ENCODE results near the gene PTH1R.
A peak's percentile ranks its signal among the peaks of the same experiment; 100 is the strongest.

The PTH1R gene

GRCh38 chr3:46930166-46930944, 52.8 kb downstream of the PTH1R start:
- peaks cover 2 to 15% of the 10 kb centered on the region in 2 donors for H3K36me3 ChIP-seq (ENCODE audit: control insufficient read depth in 1 of 2, insufficient read depth in 2 of 2, low read length in 2 of 2)
- H3K4me3 ChIP-seq (ENCODE audit: low read depth in 1 of 2, low read length in 2 of 2): peak overlapping the region in 1 of 2 donors; percentile 22
- peak overlapping the region; percentile 68 for H3K27ac ChIP-seq (ENCODE audit: low read length)
- no peaks in the 10 kb centered on the region for H3K9me3 ChIP-seq (ENCODE audit: control insufficient read depth in 1 of 2, low read length in 2 of 2)
- peaks cover 62 to 78% of the 10 kb centered on the region in 2 donors for H3K4me1 ChIP-seq (ENCODE audit: control insufficient read depth in 1 of 2, insufficient read depth in 2 of 2, low read length in 2 of 2)
- no peaks in the 10 kb centered on the region for H3K27me3 ChIP-seq (ENCODE audit: low read depth, low read length)

GRCh38 chr3:46930945-46931403, 53.5 kb downstream of the PTH1R start:
- H3K36me3 ChIP-seq (ENCODE audit: control insufficient read depth in 1 of 2, insufficient read depth in 2 of 2, low read length in 2 of 2): peaks cover 0 to 9% of the 10 kb centered on the region in 2 donors
- H3K27ac ChIP-seq (ENCODE audit: low read length): peak overlapping the region; percentile 68
- H3K27me3 ChIP-seq (ENCODE audit: low read depth, low read length): no peaks in the 10 kb centered on the region
- no peaks in the 10 kb centered on the region for H3K9me3 ChIP-seq (ENCODE audit: control insufficient read depth in 1 of 2, low read length in 2 of 2)
- H3K4me1 ChIP-seq (ENCODE audit: control insufficient read depth in 1 of 2, insufficient read depth in 2 of 2, low read length in 2 of 2): peaks cover 68 to 79% of the 10 kb centered on the region in 2 donors
- H3K4me3 ChIP-seq (ENCODE audit: low read depth in 1 of 2, low read length in 2 of 2): peak overlapping the region in 1 of 2 donors; percentile 22

- H3K4me1 ChIP-seq (ENCODE audit: control insufficient read depth in 1 of 2, insufficient read depth in 2 of 2, low read length in 2 of 2): peaks cover 73 to 80% of the 10 kb centered on the region in 2 donors
- peak overlapping the region in 1 of 2 donors; percentile 22 for H3K4me3 ChIP-seq (ENCODE audit: low read depth in 1 of 2, low read length in 2 of 2)
- H3K36me3 ChIP-seq (ENCODE audit: control insufficient read depth in 1 of 2, insufficient read depth in 2 of 2, low read length in 2 of 2): peaks cover 0 to 7% of the 10 kb centered on the region in 2 donors
- H3K27ac ChIP-seq (ENCODE audit: low read length): peak overlapping the region; percentile 68
- no peaks in the 10 kb centered on the region for H3K27me3 ChIP-seq (ENCODE audit: low read depth, low read length)
- no peaks in the 10 kb centered on the region for H3K9me3 ChIP-seq (ENCODE audit: control insufficient read depth in 1 of 2, low read length in 2 of 2)
Observed at GRCh38 chr3:46931631-46932331, 54.3 kb downstream of the PTH1R start.

DNA sequence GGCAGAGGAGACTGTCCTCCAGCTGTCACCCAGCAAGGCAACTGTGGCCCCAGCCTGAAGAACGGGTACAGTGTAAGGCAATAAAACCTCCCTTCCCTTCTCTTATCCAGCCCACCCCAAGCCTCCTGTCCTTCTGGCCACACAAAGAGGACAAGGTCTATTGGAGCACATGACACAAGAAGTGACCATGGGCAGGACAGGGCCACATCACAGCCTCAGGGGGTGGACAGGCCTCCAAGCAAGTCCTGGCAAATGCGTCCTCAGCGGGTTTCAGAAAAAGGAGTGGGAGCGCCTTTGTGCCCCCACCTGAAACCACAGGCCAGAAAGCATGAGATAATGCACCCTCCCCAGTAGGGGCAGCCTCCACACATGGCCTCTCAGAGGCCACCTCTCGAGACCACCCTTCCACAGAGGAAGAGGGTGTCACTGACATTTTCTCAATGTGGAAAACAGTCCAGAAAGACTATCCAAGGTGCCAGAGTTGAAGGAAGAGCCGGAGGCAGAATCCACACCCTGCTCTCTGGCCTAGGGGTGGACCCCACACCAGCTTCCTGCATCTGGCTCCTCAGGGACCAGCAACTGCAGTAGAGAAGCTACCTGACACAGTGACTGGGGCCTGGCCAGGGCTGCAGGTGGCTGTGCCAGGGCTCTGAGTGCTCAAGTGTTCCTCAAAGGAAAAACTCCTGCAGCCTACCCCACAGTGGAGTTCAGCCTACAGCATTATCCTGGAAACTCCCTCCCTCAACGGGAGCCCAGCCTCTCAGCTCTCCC, 55.1 kb downstream of the PTH1R start:
- H3K4me1 ChIP-seq (ENCODE audit: control insufficient read depth in 1 of 2, insufficient read depth in 2 of 2, low read length in 2 of 2): peaks cover 68 to 73% of the 10 kb centered on the region in 2 donors
- H3K36me3 ChIP-seq (ENCODE audit: control insufficient read depth in 1 of 2, insufficient read depth in 2 of 2, low read length in 2 of 2): peaks cover 0 to 9% of the 10 kb centered on the region in 2 donors
- no peak overlapping the region for H3K4me3 ChIP-seq (ENCODE audit: low read depth in 1 of 2, low read length in 2 of 2)
- H3K27me3 ChIP-seq (ENCODE audit: low read depth, low read length): no peaks in the 10 kb centered on the region
- H3K27ac ChIP-seq (ENCODE audit: low read length): peak overlapping the region; percentile 68
- no peaks in the 10 kb centered on the region for H3K9me3 ChIP-seq (ENCODE audit: control insufficient read depth in 1 of 2, low read length in 2 of 2)

GRCh38 chr3:46933261-46933660, 55.7 kb downstream of the PTH1R start:
- Histone ChIP-seq H3K27ac (ENCODE audit: low read length) (peak overlapping the region; percentile 68), H3K9me3 (ENCODE audit: control insufficient read depth in 1 of 2, low read length in 2 of 2) (no peaks in the 10 kb centered on the region), H3K27me3 (ENCODE audit: low read depth, low read length) (no peaks in the 10 kb centered on the region), H3K4me3 (ENCODE audit: low read depth in 1 of 2, low read length in 2 of 2) (no peak overlapping the region), H3K36me3 (ENCODE audit: control insufficient read depth in 1 of 2, insufficient read depth in 2 of 2, low read length in 2 of 2) (peaks cover 0 to 16% of the 10 kb centered on the region in 2 donors), H3K4me1 (ENCODE audit: control insufficient read depth in 1 of 2, insufficient read depth in 2 of 2, low read length in 2 of 2) (peaks cover 65 to 74% of the 10 kb centered on the region in 2 donors)

- no peaks in the 10 kb centered on the region for H3K27me3 ChIP-seq (ENCODE audit: low read depth, low read length)
- no peak overlapping the region for H3K4me3 ChIP-seq (ENCODE audit: low read depth in 1 of 2, low read length in 2 of 2)
- peaks cover 67 to 79% of the 10 kb centered on the region in 2 donors for H3K4me1 ChIP-seq (ENCODE audit: control insufficient read depth in 1 of 2, insufficient read depth in 2 of 2, low read length in 2 of 2)
- peaks cover 0 to 16% of the 10 kb centered on the region in 2 donors for H3K36me3 ChIP-seq (ENCODE audit: control insufficient read depth in 1 of 2, insufficient read depth in 2 of 2, low read length in 2 of 2)
- peak overlapping the region; percentile 85 for H3K27ac ChIP-seq (ENCODE audit: low read length)
- H3K9me3 ChIP-seq (ENCODE audit: control insufficient read depth in 1 of 2, low read length in 2 of 2): no peaks in the 10 kb centered on the region
Observed at GRCh38 chr3:46934072-46934471, 56.6 kb downstream of the PTH1R start.

DNA sequence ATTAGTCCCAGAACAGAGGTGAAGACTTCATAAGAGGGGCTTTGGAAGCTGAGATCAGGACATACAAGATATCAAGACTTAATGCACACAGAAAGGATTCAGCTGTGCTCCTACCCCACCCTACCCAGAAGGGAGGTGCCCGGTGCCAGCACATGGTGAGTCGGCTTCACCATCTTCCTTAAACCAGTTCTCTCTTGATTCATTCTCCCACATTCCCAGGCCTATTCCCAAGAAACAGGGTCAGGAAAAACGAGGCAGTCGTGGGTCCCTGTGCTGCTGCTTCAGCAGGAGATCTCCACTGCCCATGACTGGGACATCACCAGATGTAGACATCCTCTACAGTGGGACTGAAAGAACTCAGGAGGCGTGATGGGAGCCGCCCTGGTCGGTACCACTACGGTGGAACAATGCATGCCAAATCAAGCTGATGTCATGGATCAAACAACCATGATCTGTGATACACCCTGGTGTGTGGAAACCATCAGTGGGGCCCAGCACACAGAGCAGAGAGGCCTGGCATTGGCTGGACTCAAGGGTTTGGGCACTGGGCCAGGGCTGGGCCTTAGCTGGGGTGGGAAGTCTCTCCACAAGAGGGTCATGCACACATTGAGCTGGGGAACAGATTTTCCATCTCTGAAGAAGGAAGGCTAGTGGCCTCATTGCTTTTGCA, 57.1 kb downstream of the PTH1R start:
- peaks cover 4 to 19% of the 10 kb centered on the region in 2 donors for H3K36me3 ChIP-seq (ENCODE audit: control insufficient read depth in 1 of 2, insufficient read depth in 2 of 2, low read length in 2 of 2)
- H3K27ac ChIP-seq (ENCODE audit: low read length): peak overlapping the region; percentile 85
- H3K9me3 ChIP-seq (ENCODE audit: control insufficient read depth in 1 of 2, low read length in 2 of 2): no peaks in the 10 kb centered on the region
- peaks cover 64 to 85% of the 10 kb centered on the region in 2 donors for H3K4me1 ChIP-seq (ENCODE audit: control insufficient read depth in 1 of 2, insufficient read depth in 2 of 2, low read length in 2 of 2)
- H3K27me3 ChIP-seq (ENCODE audit: low read depth, low read length): no peaks in the 10 kb centered on the region
- H3K4me3 ChIP-seq (ENCODE audit: low read depth in 1 of 2, low read length in 2 of 2): no peak overlapping the region

DNA sequence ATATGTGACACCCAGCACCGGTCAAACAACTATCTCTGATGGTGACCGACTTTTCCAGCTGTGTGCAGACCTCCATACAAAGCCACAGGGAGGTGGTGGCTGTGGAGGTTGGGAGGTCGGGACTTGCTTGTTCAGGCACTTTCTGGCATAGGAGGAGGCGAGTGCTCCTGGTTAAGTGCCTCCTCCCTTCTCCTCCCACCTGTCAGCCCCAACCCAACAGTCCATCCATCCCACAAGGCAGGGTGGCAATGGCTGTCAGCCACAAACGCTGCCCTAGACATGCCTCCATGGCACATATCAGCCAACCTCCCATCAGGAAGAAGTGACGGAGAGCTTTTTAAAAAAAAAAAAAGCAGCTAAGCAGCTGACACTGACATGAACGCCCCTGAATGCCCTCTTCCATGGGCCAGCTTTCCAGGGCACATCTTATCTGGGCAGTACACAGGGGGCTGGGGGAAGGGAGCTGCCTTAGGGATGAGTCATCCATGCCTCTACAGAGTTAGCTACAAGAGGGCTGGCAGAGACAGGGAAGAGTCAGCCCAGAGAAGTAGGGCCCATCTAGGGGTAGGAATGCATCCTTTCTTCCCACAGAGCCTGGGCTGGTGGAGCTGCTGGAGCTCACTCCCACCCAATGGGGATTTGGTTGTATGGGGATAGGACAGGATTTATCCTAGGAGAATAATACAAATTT, 57.8 kb downstream of the PTH1R start:
- peak overlapping the region; percentile 85 for H3K27ac ChIP-seq (ENCODE audit: low read length)
- H3K36me3 ChIP-seq (ENCODE audit: control insufficient read depth in 1 of 2, insufficient read depth in 2 of 2, low read length in 2 of 2): peaks cover 10 to 26% of the 10 kb centered on the region in 2 donors
- no peak overlapping the region for H3K4me3 ChIP-seq (ENCODE audit: low read depth in 1 of 2, low read length in 2 of 2)
- no peaks in the 10 kb centered on the region for H3K27me3 ChIP-seq (ENCODE audit: low read depth, low read length)
- peaks cover 61 to 81% of the 10 kb centered on the region in 2 donors for H3K4me1 ChIP-seq (ENCODE audit: control insufficient read depth in 1 of 2, insufficient read depth in 2 of 2, low read length in 2 of 2)
- H3K9me3 ChIP-seq (ENCODE audit: control insufficient read depth in 1 of 2, low read length in 2 of 2): no peaks in the 10 kb centered on the region

DNA sequence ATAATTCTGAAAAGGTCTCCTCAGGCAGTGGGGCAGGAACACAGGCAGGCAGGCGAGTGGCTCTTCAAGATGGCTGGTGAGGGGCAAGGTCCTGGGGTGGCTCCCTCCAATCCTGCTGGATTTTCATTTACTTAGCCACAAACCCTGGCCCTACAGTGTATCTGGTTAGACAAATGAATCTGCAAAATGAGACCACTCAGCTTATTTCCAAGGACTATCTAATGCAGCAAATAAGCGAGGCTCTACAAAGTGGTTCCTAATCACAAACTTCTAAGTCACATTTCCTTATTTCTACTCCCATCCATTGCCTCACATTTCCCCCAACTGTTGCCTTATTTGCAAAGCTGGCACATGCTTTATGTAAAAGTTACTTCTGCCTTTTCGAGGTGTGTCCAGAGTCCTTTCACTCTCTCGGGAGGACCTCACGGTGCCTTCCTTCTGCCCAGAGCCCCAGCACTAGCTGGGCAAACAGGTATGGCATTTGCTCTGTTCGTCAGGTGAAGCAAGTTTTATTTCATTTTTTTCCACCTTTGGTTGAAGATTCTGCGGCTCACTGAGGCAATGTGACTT, 58.6 kb downstream of the PTH1R start:
- H3K27me3 ChIP-seq (ENCODE audit: low read depth, low read length): no peaks in the 10 kb centered on the region

DNA sequence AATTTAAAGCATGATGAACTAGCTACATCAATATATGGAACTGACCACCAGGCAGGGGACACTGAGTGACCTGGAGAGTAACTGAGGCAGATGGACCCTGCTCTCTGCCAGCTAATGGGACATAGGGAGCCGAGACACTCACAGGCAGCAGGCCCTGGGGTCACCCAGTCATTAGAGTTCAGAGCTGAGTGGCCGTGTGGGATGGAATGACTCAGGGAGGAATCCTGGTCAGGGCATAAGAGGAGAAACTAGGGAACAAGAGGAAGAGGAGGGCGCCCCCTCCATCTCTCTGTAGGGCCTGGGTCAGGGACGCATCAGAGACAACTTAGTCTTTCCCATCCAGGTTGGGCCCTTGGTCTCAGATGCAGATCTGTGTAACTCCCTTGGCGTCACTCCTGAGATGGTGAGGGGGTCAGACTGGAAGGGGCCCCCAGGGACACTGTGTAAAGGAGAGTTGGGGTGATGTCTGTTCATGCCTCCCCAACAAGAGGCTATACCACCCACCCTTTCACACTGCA, 59.3 kb downstream of the PTH1R start:
- Histone ChIP-seq H3K27me3 (ENCODE audit: low read depth, low read length) (no peaks in the 10 kb centered on the region), H3K36me3 (ENCODE audit: control insufficient read depth in 1 of 2, insufficient read depth in 2 of 2, low read length in 2 of 2) (peaks cover 14 to 30% of the 10 kb centered on the region in 2 donors), H3K4me3 (ENCODE audit: low read depth in 1 of 2, low read length in 2 of 2) (no peak overlapping the region), H3K9me3 (ENCODE audit: control insufficient read depth in 1 of 2, low read length in 2 of 2) (no peaks in the 10 kb centered on the region), H3K4me1 (ENCODE audit: control insufficient read depth in 1 of 2, insufficient read depth in 2 of 2, low read length in 2 of 2) (peaks cover 49 to 66% of the 10 kb centered on the region in 2 donors), H3K27ac (ENCODE audit: low read length) (peak overlapping the region; percentile 85)

More for the DNA sequence above, 58.6 kb downstream of the PTH1R start:
- Histone ChIP-seq H3K36me3 (ENCODE audit: control insufficient read depth in 1 of 2, insufficient read depth in 2 of 2, low read length in 2 of 2) (peaks cover 14 to 30% of the 10 kb centered on the region in 2 donors), H3K27ac (ENCODE audit: low read length) (peak overlapping the region; percentile 85), H3K9me3 (ENCODE audit: control insufficient read depth in 1 of 2, low read length in 2 of 2) (no peaks in the 10 kb centered on the region), H3K4me3 (ENCODE audit: low read depth in 1 of 2, low read length in 2 of 2) (no peak overlapping the region), H3K4me1 (ENCODE audit: control insufficient read depth in 1 of 2, insufficient read depth in 2 of 2, low read length in 2 of 2) (peaks cover 53 to 73% of the 10 kb centered on the region in 2 donors)
